BLaER1 treated with 17β-estradiol and CSF1 and Interleukin-3, amounts not matched to agents 10 nM and 100 nM (cell line): Measurements from ENCODE around the gene PIK3CD.

Experiments
- H3K27ac ChIP-seq, 11 experiments: shearing (Covaris generic); formaldehyde crosslinking; 2 replicates each; pipeline ENCODE4 v1.8.1; 2022
- H3K27me3 ChIP-seq, 11 experiments: shearing (Covaris generic); formaldehyde crosslinking; 2 replicates each; pipeline ENCODE4 v1.8.1; 2022
- H3K36me3 ChIP-seq, 11 experiments: shearing (Covaris generic); formaldehyde crosslinking; 2 replicates each; pipeline ENCODE4 v1.8.1; 2022
- H3K4me1 ChIP-seq, 10 experiments: shearing (Covaris generic); formaldehyde crosslinking; 2 replicates each; pipeline ENCODE4 v1.8.1; 2022
- H3K4me2 ChIP-seq, 11 experiments: shearing (Covaris generic); formaldehyde crosslinking; 2 replicates each; pipeline ENCODE4 v1.8.1; 2022
- H3K4me3 ChIP-seq, 10 experiments: shearing (Covaris generic); formaldehyde crosslinking; 2 replicates each; pipeline ENCODE4 v1.8.1; 2022
- H3K9ac ChIP-seq, 11 experiments: shearing (Covaris generic); formaldehyde crosslinking; 2 replicates each; pipeline ENCODE4 v1.8.1; 2022
- H3K9me3 ChIP-seq, 11 experiments: shearing (Covaris generic); formaldehyde crosslinking; replicated peaks in 1 of 11; 2 replicates each; pipeline ENCODE4 v1.8.1; 2022
- H4K20me1 ChIP-seq, 11 experiments: shearing (Covaris generic); formaldehyde crosslinking; 2 replicates each; pipeline ENCODE4 v1.8.1; 2022
- Cebpa-rat ChIP-seq, 11 experiments: shearing (Covaris generic); IDR thresholded peaks; 2 replicates each; pipeline ENCODE4 v1.8.1; 2022

PIK3CD gene

GRCh38 chr1:9654834-9655723 is 3.5 kb downstream of the PIK3CD start:
- TF ChIP-seq Cebpa-rat (IDR thresholded peaks at IDR 0.05): no peak
- H3K4me1 ChIP-seq: peaks cover 70 to 85% (median 76%) of the 10 kb centered on the region in 10 experiments
- H3K9me3 ChIP-seq: no peaks in the 10 kb centered on the region
- peak overlapping the region; percentile 94 to 99 (median 97) for H3K9ac ChIP-seq
- peak overlapping the region; percentile 86 to 100 (median 98) for H3K4me3 ChIP-seq
- H3K27ac ChIP-seq: peak overlapping the region; percentile 91 to 99 (median 96); a peak in 21 of 22 replicates
- peak overlapping the region; percentile 90 to 98 (median 96) for H3K4me2 ChIP-seq
- peaks cover 33 to 63% (median 48%) of the 10 kb centered on the region in 11 experiments for H4K20me1 ChIP-seq
- H3K36me3 ChIP-seq: peaks cover 6 to 15% (median 9%) of the 10 kb centered on the region in 11 experiments
- H3K27me3 ChIP-seq: no peaks in the 10 kb centered on the region

GRCh38 chr1:9655836-9656235 is 4.3 kb downstream of the PIK3CD start:
- Histone ChIP-seq H3K4me2 (peak overlapping the region; percentile 90 to 98 (median 96)), H3K4me1 (peaks cover 69 to 83% (median 74%) of the 10 kb centered on the region in 10 experiments), H3K9ac (peak overlapping the region; percentile 94 to 99 (median 97); a peak in 21 of 22 replicates), H4K20me1 (peaks cover 41 to 70% (median 55%) of the 10 kb centered on the region in 11 experiments), H3K27ac (peak overlapping the region in 10 of 11 experiments; percentile 91 to 99 (median 96); a peak in 19 of 22 replicates), H3K9me3 (no peaks in the 10 kb centered on the region), H3K36me3 (peaks cover 13 to 23% (median 16%) of the 10 kb centered on the region in 11 experiments), H3K27me3 (no peaks in the 10 kb centered on the region), H3K4me3 (peak overlapping the region; percentile 86 to 100 (median 98); a peak in 19 of 20 replicates)
- TF ChIP-seq Cebpa-rat (IDR thresholded peaks at IDR 0.05): no peak

DNA sequence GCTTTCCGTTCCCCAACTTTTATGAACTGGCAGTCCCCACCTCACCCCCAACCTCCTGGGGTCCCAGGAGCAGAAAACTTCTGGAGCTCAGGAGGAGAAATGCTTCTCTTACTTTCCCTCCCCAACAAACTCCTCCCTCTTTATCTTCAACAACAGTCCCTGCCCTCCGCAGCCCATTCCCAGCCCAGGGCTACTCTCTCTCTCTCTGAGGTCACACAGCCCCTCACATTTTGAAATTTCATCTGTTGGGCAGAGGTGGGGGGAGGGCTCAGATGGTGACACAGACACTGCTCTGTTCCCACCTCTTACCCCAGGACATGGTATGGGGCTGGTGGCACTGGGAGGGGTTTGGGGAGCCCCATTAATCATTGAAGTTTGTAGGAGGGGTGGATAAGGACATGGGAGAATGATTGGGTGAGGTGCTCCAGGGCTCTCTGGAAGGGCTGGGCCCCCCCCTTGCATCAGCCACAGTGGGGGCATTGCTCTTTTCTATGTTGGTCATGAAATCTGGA is 6.0 kb downstream of the PIK3CD start:
- peak overlapping the region in 9 of 11 experiments; percentile 91 to 99 (median 96); a peak in 18 of 22 replicates for H3K27ac ChIP-seq

GRCh38 chr1:9658199-9658598 is 6.7 kb downstream of the PIK3CD start:
- Histone ChIP-seq H3K4me3 (no peak overlapping the region), H3K27me3 (no peaks in the 10 kb centered on the region), H3K36me3 (peaks cover 36 to 46% (median 39%) of the 10 kb centered on the region in 11 experiments), H3K4me1 (peaks cover 64 to 79% (median 71%) of the 10 kb centered on the region in 10 experiments), H4K20me1 (peaks cover 64 to 87% (median 73%) of the 10 kb centered on the region in 11 experiments), H3K4me2 (peak overlapping the region; percentile 90 to 98 (median 96)), H3K9ac (peak overlapping the region in 2 of 11 experiments; percentile 45 to 62; a peak in 4 of 22 replicates), H3K9me3 (peaks cover 0 to 4% (median 0%) of the 10 kb centered on the region in 11 experiments; a peak in 4 of 22 replicates), H3K27ac (peak overlapping the region in 7 of 11 experiments; percentile 0 to 99 (median 96); a peak in 6 of 22 replicates)
- TF ChIP-seq Cebpa-rat (IDR thresholded peaks at IDR 0.05): no peak

More for the DNA sequence above, 6.0 kb downstream of the PIK3CD start:
- Histone ChIP-seq H3K27me3 (no peaks in the 10 kb centered on the region), H3K9me3 (no peaks in the 10 kb centered on the region), H3K36me3 (peaks cover 30 to 40% (median 33%) of the 10 kb centered on the region in 11 experiments), H3K9ac (peak overlapping the region in 10 of 11 experiments; percentile 3 to 98 (median 54); a peak in 15 of 22 replicates), H3K4me2 (peak overlapping the region; percentile 90 to 98 (median 96)), H4K20me1 (peaks cover 58 to 81% (median 71%) of the 10 kb centered on the region in 11 experiments), H3K4me3 (0 out of 20 replicates have a peak overlapping the region, but pooled peaks of 1 of the 10 experiments have one; percentile 1), H3K4me1 (peaks cover 64 to 81% (median 71%) of the 10 kb centered on the region in 10 experiments)
- no peak for TF ChIP-seq Cebpa-rat (IDR thresholded peaks at IDR 0.05)

GRCh38 chr1:9659328-9659727 is 7.8 kb downstream of the PIK3CD start:
- Histone ChIP-seq H3K36me3 (peaks cover 42 to 55% (median 48%) of the 10 kb centered on the region in 11 experiments), H3K4me1 (peaks cover 60 to 75% (median 64%) of the 10 kb centered on the region in 10 experiments), H3K4me2 (peak overlapping the region in 10 of 11 experiments; percentile 90 to 98 (median 96); a peak in 19 of 22 replicates), H3K9ac (peak overlapping the region in 2 of 11 experiments; percentile 11 to 23; a peak in 2 of 22 replicates), H3K27ac (peak overlapping the region in 6 of 11 experiments; percentile 9 to 48 (median 28); a peak in 8 of 22 replicates), H3K9me3 (peaks cover 0 to 4% (median 0%) of the 10 kb centered on the region in 11 experiments; a peak in 4 of 22 replicates), H3K27me3 (no peaks in the 10 kb centered on the region), H3K4me3 (0 out of 20 replicates have a peak overlapping the region, but pooled peaks of 1 of the 10 experiments have one; percentile 28), H4K20me1 (peaks cover 73 to 98% (median 82%) of the 10 kb centered on the region in 11 experiments)
- peak in 4 of 11 experiments; percentile 20 to 57 (median 39); a peak in 1 of 22 replicates for TF ChIP-seq Cebpa-rat (IDR thresholded peaks at IDR 0.05)

GRCh38 chr1:9663257-9663656 is 11.7 kb downstream of the PIK3CD start:
- H3K4me1 ChIP-seq: peaks cover 23 to 71% (median 44%) of the 10 kb centered on the region in 10 experiments
- no peak overlapping the region for H3K4me2 ChIP-seq
- no peak overlapping the region for H3K27ac ChIP-seq
- no peak for TF ChIP-seq Cebpa-rat (IDR thresholded peaks at IDR 0.05)
- H3K9me3 ChIP-seq: peaks cover 0 to 4% (median 0%) of the 10 kb centered on the region in 11 experiments; a peak in 4 of 22 replicates
- no peaks in the 10 kb centered on the region for H3K27me3 ChIP-seq
- H4K20me1 ChIP-seq: peaks cover 97 to 100% (median 100%) of the 10 kb centered on the region in 11 experiments
- H3K9ac ChIP-seq: no peak overlapping the region
- H3K4me3 ChIP-seq: no peak overlapping the region
- peaks cover 80 to 88% (median 86%) of the 10 kb centered on the region in 11 experiments for H3K36me3 ChIP-seq

- Histone ChIP-seq H3K4me1 (peaks cover 19 to 71% (median 41%) of the 10 kb centered on the region in 10 experiments), H3K9ac (no peak overlapping the region), H3K4me3 (no peak overlapping the region), H3K36me3 (peaks cover 87 to 97% (median 93%) of the 10 kb centered on the region in 11 experiments), H4K20me1 (peaks cover 97 to 100% (median 100%) of the 10 kb centered on the region in 11 experiments), H3K27ac (no peak overlapping the region), H3K9me3 (peaks cover 0 to 4% (median 0%) of the 10 kb centered on the region in 11 experiments; a peak in 4 of 22 replicates), H3K27me3 (no peaks in the 10 kb centered on the region), H3K4me2 (no peak overlapping the region)
- no peak for TF ChIP-seq Cebpa-rat (IDR thresholded peaks at IDR 0.05)
These were observed 13.7 kb downstream of the PIK3CD start for GRCh38 chr1:9665193-9665592.

GRCh38 chr1:9668080-9668479 is 16.5 kb downstream of the PIK3CD start:
- Histone ChIP-seq H3K4me2 (no peak overlapping the region), H3K36me3 (peaks cover 87 to 97% (median 93%) of the 10 kb centered on the region in 11 experiments), H3K9me3 (peaks cover 0 to 3% (median 0%) of the 10 kb centered on the region in 11 experiments; a peak in 4 of 22 replicates), H3K4me3 (no peak overlapping the region), H4K20me1 (peaks cover 97 to 100% (median 100%) of the 10 kb centered on the region in 11 experiments), H3K27me3 (no peaks in the 10 kb centered on the region), H3K4me1 (peaks cover 17 to 73% (median 43%) of the 10 kb centered on the region in 10 experiments), H3K9ac (no peak overlapping the region), H3K27ac (no peak overlapping the region)
- no peak for TF ChIP-seq Cebpa-rat (IDR thresholded peaks at IDR 0.05)
